GM12878 (cell line): ENCODE results near the gene VWA8. TPM values are rescaled to one million over a fixed set of nuclear protein-coding genes. Genes with fewer than 3 reads are reported as not detected.

Experiments used
- ATAC-seq: fragments of 200-7000 bp; cut with Tn5 transposase; 3 replicates; pipeline ENCODE4 v1.9.1; 2020; ENCODE audit warnings: mild to moderate bottlenecking, moderate library complexity
- BruUV-seq: library from RNA; stranded (reverse); fragments of 400-500 nt; replicated peaks from 2 replicates; lab custom pipeline; 2021; lab: Mats Ljungman, UMichigan
- CTCF ChIA-PET: fragments of 300-600 bp; sonication (Branson Sonifier 250); formaldehyde crosslinking; extraction: SDS; loops from one replicate; lab custom pipeline; 2021; ENCODE audit warnings: inconsistent platforms; lab: Yijun Ruan, JAX
- POLR2A ChIA-PET: fragments of 350-600 bp; formaldehyde crosslinking; extraction: SDS; loops from one replicate; lab custom pipeline; 2021; ENCODE audit warnings: inconsistent platforms; lab: Charles Lee
- RAD21 ChIA-PET: fragments of 300-600 bp; sonication (Branson Sonifier 250); formaldehyde crosslinking; loops from one replicate; lab custom pipeline; 2023; ENCODE audit warnings: antibody characterized with exemption; ENCODE audit not compliant: unreplicated experiment; lab: Charles Lee
- SMC1A ChIA-PET: fragments of 300-600 bp; sonication (Branson Sonifier 250); formaldehyde crosslinking; loops from one replicate; lab custom pipeline; 2023; ENCODE audit not compliant: unreplicated experiment, uncharacterized antibody; lab: Charles Lee
- DNase-seq: peaks from one replicate; pipeline ENCODE4 v3.0.0-alpha.2; 2011; ENCODE audit warnings: low read depth, low spot score
- FAIRE-seq: peaks from 3 replicates; lab custom pipeline; 2011; peaks lifted over from hg19 to GRCh38; lab: Jason Lieb, UNC
- H2AFZ ChIP-seq: 2 replicates; pipeline ENCODE4 v1.6.0; 2011; ENCODE audit warnings: low read depth, low read length, control low read depth; ENCODE audit not compliant: control insufficient read depth
- H3K27ac ChIP-seq: 2 replicates; pipeline ENCODE4 v1.5.1; 2011; ENCODE audit warnings: control low read depth; ENCODE audit not compliant: control insufficient read depth, insufficient read depth
- H3K27me3 ChIP-seq, 2 experiments: replicated peaks in 1 of 2; 2 replicates each; pipeline versions ENCODE4 v1.6.0 to v1.6.1; 2011; ENCODE audit warnings: low read length in 1 of 2; ENCODE audit not compliant: control insufficient read depth in 2 of 2, insufficient read depth in 2 of 2
- H3K36me3 ChIP-seq, 2 experiments: 2 replicates each; pipeline ENCODE4 v1.5.1; 2011; ENCODE audit warnings: low read length in 1 of 2; ENCODE audit not compliant: control insufficient read depth in 2 of 2, insufficient read depth in 2 of 2
- H3K4me1 ChIP-seq: 2 replicates; pipeline ENCODE4 v1.6.1; 2011; ENCODE audit warnings: mild to moderate bottlenecking, low read length, moderate library complexity, mixed read lengths; ENCODE audit not compliant: control insufficient read depth, insufficient read depth
- H3K4me2 ChIP-seq: 2 replicates; pipeline ENCODE4 v1.6.0; 2011; ENCODE audit warnings: control low read depth; ENCODE audit not compliant: control insufficient read depth, insufficient read depth
- H3K4me3 ChIP-seq: fragments of 200-600 bp; sonication (generic); 2 replicates; pipeline ENCODE4 v1.5.1; 2016
- H3K79me2 ChIP-seq: 2 replicates; pipeline ENCODE4 v1.6.0; 2011; ENCODE audit warnings: low read length; ENCODE audit not compliant: control insufficient read depth, insufficient read depth
- H3K9ac ChIP-seq: 2 replicates; pipeline ENCODE4 v1.8.0; 2011; ENCODE audit warnings: low read length, control low read depth, mixed read lengths; ENCODE audit not compliant: control insufficient read depth, insufficient read depth
- H3K9me3 ChIP-seq: replicated peaks from 3 replicates; pipeline ENCODE4 v1.5.1; 2011; ENCODE audit warnings: mild to moderate bottlenecking, low read length; ENCODE audit not compliant: control insufficient read depth, insufficient read depth
- H4K20me1 ChIP-seq: 2 replicates; pipeline ENCODE4 v1.6.0; 2011; ENCODE audit not compliant: control insufficient read depth, insufficient read depth
- CHD4 ChIP-seq: fragments of 200-600 bp; sonication (generic); IDR thresholded peaks from 2 replicates; pipeline ENCODE4 v1.6.1; 2016; ENCODE audit warnings: mild to moderate bottlenecking
- CREB1 ChIP-seq: IDR thresholded peaks from 2 replicates; pipeline ENCODE4 v1.6.1; 2012; ENCODE audit warnings: low read depth, mild to moderate bottlenecking, inconsistent platforms
- HDAC6 ChIP-seq: fragments of 200-600 bp; sonication (generic); IDR thresholded peaks from one replicate; pipeline ENCODE4 v1.8.0; 2017; ENCODE audit warnings: antibody characterized with exemption; ENCODE audit not compliant: unreplicated experiment
- NFYB ChIP-seq: IDR thresholded peaks from 2 replicates; pipeline ENCODE4 v1.6.1; 2011; ENCODE audit warnings: low read depth, mild to moderate bottlenecking, low read length, improper control_type of control experiment, moderate library complexity; ENCODE audit not compliant: insufficient read depth
- POLR2AphosphoS2 ChIP-seq: IDR thresholded peaks from 2 replicates; pipeline ENCODE4 v1.6.1; 2011; ENCODE audit warnings: low read depth, mild to moderate bottlenecking, low read length, improper control_type of control experiment, moderate library complexity
- YY1 ChIP-seq: IDR thresholded peaks from 2 replicates; pipeline ENCODE4 v1.6.1; 2011; ENCODE audit warnings: low read depth, mild to moderate bottlenecking, low read length
- in situ Hi-C: fragments of 300-500 bp; cut with MboI; formaldehyde crosslinking; loops from 9 replicates; pipeline ENCODE4 v1.14.3; 2018; ENCODE audit warnings: mixed read lengths
- intact Hi-C: fragments of 100-400 bp; cut with micrococcal nuclease; formaldehyde crosslinking; loops from one replicate; pipeline ENCODE4 v1.14.2; 2022; ENCODE audit not compliant: unreplicated experiment
- polyA plus RNA-seq, 11 experiments: library from polyadenylated mRNA; depleted of rRNA in 4 of 11; unstranded in 6 of 11; stranded (reverse) in 5 of 11; fragments of >200 nt; fragmentation: Nextera tagmentation in 4 of 11; fragmentation: Illumina TruSeq in 1 of 11; extraction: Ambion mirVana in 4 of 11; extraction: Trizol in 1 of 11; gene quantifications; 1 replicate in 1 of 11; 2 replicates in 10 of 11; pipeline versions ENCODE4 v1.2.1 to v1.2.3, GENCODE V29; 2011 to 2016; ENCODE audit warnings: inconsistent platforms in 2 of 11, missing spikeins in 2 of 11, low read depth in 1 of 11
- total RNA-seq, 4 experiments: library from RNA; depleted of rRNA in 3 of 4; stranded (reverse); fragments of >200 nt in 3 of 4; fragmentation: Illumina TruSeq in 1 of 4; extraction: Trizol in 1 of 4; gene quantifications; 2 replicates each; pipeline versions ENCODE4 v1.2.1 to v1.2.3, GENCODE V29; 2013 to 2021
- TF ChIP-seq, protein P1 (sequence below): IDR thresholded peaks from 2 replicates; pipeline ENCODE4 v1.6.1; 2012; ENCODE audit warnings: improper control_type of control experiment, low read depth, low read length; ENCODE audit not compliant: insufficient replicate concordance
- TF ChIP-seq, protein P2 (sequence below): IDR thresholded peaks from 2 replicates; pipeline ENCODE4 v1.6.1; 2011; ENCODE audit warnings: low read depth, low read length, improper control_type of control experiment, borderline replicate concordance
- TF ChIP-seq, protein P3 (sequence below): fragments of 150-350 bp; IDR thresholded peaks from 2 replicates; pipeline ENCODE4 v1.6.1; 2014; ENCODE audit warnings: mild to moderate bottlenecking, low read depth, low read length
- TF ChIP-seq, protein P4 (sequence below): IDR thresholded peaks from 2 replicates; pipeline ENCODE4 v1.6.1; 2011; ENCODE audit warnings: borderline replicate concordance, low read depth, mild to moderate bottlenecking, moderate library complexity, low read length; ENCODE audit not compliant: insufficient read depth, poor library complexity, severe bottlenecking
- TF ChIP-seq, protein P5 (sequence below): IDR thresholded peaks from 2 replicates; pipeline ENCODE4 v1.6.1; 2011; ENCODE audit warnings: borderline replicate concordance, low read depth, mild to moderate bottlenecking, moderate library complexity, mixed read lengths, low read length; ENCODE audit not compliant: insufficient read depth; ENCODE audit errors: extremely low read length

Gene VWA8
- total and polyA plus RNA-seq, 10 of the 15 experiments (the other 5 are each of a cell fraction or from before 2014, with no cell fraction given), result 3.0 to 21.8 (median 13.5) TPM

DNA sequence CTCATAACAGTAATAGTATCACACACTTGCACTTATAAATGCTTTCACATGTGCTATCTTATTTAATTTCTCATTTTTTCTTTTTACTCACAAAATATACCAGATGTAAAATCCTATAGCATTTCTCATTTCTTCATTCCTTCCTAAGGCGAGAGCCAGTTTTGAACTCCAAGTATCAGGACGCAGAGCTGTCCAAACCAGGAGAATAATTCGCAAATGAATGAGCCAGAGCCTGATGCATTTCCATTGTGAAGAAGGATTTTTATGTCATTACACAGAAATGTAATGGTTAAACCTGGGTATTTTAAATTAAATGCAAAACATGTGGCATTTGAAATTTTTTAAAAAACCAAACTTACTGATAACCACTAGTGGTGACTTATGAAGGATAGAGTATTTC is 259.2 kb downstream of the VWA8 start (continued):
- TF ChIP-seq, protein P1, sequence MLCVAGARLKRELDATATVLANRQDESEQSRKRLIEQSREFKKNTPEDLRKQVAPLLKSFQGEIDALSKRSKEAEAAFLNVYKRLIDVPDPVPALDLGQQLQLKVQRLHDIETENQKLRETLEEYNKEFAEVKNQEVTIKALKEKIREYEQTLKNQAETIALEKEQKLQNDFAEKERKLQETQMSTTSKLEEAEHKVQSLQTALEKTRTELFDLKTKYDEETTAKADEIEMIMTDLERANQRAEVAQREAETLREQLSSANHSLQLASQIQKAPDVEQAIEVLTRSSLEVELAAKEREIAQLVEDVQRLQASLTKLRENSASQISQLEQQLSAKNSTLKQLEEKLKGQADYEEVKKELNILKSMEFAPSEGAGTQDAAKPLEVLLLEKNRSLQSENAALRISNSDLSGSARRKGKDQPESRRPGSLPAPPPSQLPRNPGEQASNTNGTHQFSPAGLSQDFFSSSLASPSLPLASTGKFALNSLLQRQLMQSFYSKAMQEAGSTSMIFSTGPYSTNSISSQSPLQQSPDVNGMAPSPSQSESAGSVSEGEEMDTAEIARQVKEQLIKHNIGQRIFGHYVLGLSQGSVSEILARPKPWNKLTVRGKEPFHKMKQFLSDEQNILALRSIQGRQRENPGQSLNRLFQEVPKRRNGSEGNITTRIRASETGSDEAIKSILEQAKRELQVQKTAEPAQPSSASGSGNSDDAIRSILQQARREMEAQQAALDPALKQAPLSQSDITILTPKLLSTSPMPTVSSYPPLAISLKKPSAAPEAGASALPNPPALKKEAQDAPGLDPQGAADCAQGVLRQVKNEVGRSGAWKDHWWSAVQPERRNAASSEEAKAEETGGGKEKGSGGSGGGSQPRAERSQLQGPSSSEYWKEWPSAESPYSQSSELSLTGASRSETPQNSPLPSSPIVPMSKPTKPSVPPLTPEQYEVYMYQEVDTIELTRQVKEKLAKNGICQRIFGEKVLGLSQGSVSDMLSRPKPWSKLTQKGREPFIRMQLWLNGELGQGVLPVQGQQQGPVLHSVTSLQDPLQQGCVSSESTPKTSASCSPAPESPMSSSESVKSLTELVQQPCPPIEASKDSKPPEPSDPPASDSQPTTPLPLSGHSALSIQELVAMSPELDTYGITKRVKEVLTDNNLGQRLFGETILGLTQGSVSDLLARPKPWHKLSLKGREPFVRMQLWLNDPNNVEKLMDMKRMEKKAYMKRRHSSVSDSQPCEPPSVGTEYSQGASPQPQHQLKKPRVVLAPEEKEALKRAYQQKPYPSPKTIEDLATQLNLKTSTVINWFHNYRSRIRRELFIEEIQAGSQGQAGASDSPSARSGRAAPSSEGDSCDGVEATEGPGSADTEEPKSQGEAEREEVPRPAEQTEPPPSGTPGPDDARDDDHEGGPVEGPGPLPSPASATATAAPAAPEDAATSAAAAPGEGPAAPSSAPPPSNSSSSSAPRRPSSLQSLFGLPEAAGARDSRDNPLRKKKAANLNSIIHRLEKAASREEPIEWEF, result no peak
- TF ChIP-seq, protein P2, sequence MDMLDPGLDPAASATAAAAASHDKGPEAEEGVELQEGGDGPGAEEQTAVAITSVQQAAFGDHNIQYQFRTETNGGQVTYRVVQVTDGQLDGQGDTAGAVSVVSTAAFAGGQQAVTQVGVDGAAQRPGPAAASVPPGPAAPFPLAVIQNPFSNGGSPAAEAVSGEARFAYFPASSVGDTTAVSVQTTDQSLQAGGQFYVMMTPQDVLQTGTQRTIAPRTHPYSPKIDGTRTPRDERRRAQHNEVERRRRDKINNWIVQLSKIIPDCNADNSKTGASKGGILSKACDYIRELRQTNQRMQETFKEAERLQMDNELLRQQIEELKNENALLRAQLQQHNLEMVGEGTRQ, result no peak
- TF ChIP-seq CHD4 (no peak), NFYB (no peak)

DNA sequence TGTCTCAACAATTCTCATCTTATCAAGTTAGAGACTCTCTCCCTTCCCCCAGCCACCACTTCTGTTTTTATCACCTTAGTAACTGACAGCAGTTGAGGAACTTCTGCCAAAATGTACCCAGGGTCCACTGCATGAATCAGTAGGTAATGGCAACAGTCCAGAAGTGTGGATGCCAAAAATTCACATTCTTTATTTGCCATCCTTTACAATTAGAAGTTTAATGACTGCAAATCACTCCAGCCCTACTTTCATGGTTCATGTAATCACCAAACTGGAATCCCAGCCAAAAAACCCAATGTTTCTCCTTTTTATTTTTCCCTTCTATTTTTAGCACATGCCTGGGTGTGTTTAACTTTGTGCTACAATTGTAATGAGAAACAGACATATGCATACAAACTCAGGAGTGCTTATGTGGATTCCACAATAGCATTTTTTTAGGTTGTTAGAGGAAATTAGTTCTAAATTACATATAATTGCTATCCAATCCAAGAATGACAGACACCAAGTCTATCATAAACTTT is 260.1 kb downstream of the VWA8 start:
- intact Hi-C loops (no loop called here), in situ Hi-C loops (no loop called here)
- Histone ChIP-seq H3K4me2 (no peak overlapping the region), H3K36me3 (no peaks in the 10 kb centered on the region; a peak in 1 of 4 replicates), H3K4me1 (no peaks in the 10 kb centered on the region), H3K4me3 (no peak overlapping the region), H3K79me2 (no peaks in the 10 kb centered on the region), H3K9me3 (no peaks in the 10 kb centered on the region), H3K9ac (no peak overlapping the region), H3K27me3 (no peaks in the 10 kb centered on the region), H2AFZ (no peak overlapping the region), H4K20me1 (no peaks in the 10 kb centered on the region), H3K27ac (no peak overlapping the region)
- ChIA-PET POLR2A (no interaction called here), CTCF (no interaction called here), RAD21 (no interaction called here), SMC1A (no interaction called here)
- FAIRE-seq (no peak), DNase-seq (no peak), ATAC-seq (no peak)
- BruUV-seq, result no TSS peak
- no peak for TF ChIP-seq CREB1
- no peak for TF ChIP-seq YY1
- TF ChIP-seq, protein P3, sequence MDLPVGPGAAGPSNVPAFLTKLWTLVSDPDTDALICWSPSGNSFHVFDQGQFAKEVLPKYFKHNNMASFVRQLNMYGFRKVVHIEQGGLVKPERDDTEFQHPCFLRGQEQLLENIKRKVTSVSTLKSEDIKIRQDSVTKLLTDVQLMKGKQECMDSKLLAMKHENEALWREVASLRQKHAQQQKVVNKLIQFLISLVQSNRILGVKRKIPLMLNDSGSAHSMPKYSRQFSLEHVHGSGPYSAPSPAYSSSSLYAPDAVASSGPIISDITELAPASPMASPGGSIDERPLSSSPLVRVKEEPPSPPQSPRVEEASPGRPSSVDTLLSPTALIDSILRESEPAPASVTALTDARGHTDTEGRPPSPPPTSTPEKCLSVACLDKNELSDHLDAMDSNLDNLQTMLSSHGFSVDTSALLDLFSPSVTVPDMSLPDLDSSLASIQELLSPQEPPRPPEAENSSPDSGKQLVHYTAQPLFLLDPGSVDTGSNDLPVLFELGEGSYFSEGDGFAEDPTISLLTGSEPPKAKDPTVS, result no peak
- TF ChIP-seq POLR2AphosphoS2, result no peak
- TF ChIP-seq, protein P4, sequence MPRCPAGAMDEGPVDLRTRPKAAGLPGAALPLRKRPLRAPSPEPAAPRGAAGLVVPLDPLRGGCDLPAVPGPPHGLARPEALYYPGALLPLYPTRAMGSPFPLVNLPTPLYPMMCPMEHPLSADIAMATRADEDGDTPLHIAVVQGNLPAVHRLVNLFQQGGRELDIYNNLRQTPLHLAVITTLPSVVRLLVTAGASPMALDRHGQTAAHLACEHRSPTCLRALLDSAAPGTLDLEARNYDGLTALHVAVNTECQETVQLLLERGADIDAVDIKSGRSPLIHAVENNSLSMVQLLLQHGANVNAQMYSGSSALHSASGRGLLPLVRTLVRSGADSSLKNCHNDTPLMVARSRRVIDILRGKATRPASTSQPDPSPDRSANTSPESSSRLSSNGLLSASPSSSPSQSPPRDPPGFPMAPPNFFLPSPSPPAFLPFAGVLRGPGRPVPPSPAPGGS, result no peak
- TF ChIP-seq, protein P5, sequence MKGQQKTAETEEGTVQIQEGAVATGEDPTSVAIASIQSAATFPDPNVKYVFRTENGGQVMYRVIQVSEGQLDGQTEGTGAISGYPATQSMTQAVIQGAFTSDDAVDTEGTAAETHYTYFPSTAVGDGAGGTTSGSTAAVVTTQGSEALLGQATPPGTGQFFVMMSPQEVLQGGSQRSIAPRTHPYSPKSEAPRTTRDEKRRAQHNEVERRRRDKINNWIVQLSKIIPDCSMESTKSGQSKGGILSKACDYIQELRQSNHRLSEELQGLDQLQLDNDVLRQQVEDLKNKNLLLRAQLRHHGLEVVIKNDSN, result no peak
- no peak for TF ChIP-seq HDAC6
